Activated naive CD4-positive, alpha-beta T cell treated with anti-CD3 and anti-CD28 coated beads for 36 hours (primary cell): ENCODE results near the gene CAMKV. TPM values are rescaled to one million over a fixed set of nuclear protein-coding genes. Genes with fewer than 3 reads are reported as not detected.

Experiments
- CTCF ChIA-PET: fragments of 350-600 bp; sonication (Branson Sonifier 250); formaldehyde crosslinking; loops from one replicate; lab custom pipeline; 2021; ENCODE audit warnings: antibody characterized with exemption; lab: Charles Lee
- DNase-seq: peaks from one replicate; pipeline ENCODE4 v3.0.0-alpha.2; 2020
- H3K27ac Mint-ChIP-seq: one replicate; pipeline ENCODE4 v1.8.0; 2021; ENCODE audit warnings: mild to moderate bottlenecking, mixed read lengths
- H3K27me3 Mint-ChIP-seq: one replicate; pipeline ENCODE4 v1.8.0; 2021; ENCODE audit warnings: low read depth, mixed read lengths
- H3K36me3 Mint-ChIP-seq: one replicate; pipeline ENCODE4 v1.8.0; 2021; ENCODE audit warnings: low read depth, mixed read lengths
- H3K4me1 Mint-ChIP-seq: one replicate; pipeline ENCODE4 v1.8.0; 2021; ENCODE audit warnings: low read depth, mixed read lengths
- H3K4me3 Mint-ChIP-seq: one replicate; pipeline ENCODE4 v1.8.0; 2021; ENCODE audit warnings: mild to moderate bottlenecking, moderate library complexity, mixed read lengths
- H3K9me3 Mint-ChIP-seq: one replicate; pipeline ENCODE4 v1.8.0; 2021; ENCODE audit warnings: mixed read lengths
- intact Hi-C: fragments of 100-400 bp; cut with micrococcal nuclease; formaldehyde crosslinking; loops from one replicate; pipeline ENCODE4 v1.15.1; 2023
- total RNA-seq, 2 experiments: library from RNA; stranded (reverse); gene quantifications; one replicate each; pipeline ENCODE4 v1.2.3, GENCODE V29; 2021

The CAMKV gene
- total RNA-seq, 2 experiments from 2014 or later = 0.69 to 0.86 TPM

GRCh38 chr3:49903451-49904424 is 34.0 kb upstream of the CAMKV start, which contains the start of gene MST1R:
Gene MST1R, minus strand, starts transcription at chr3:49903873. Its CDS starts 264 bp downstream, at chr3:49903609.
- Mint-ChIP-seq H3K4me3 (peak within 1 kb of the TSS; percentile 78), H3K27me3 (no peaks in the 10 kb centered on the region), H3K36me3 (no peaks in the 10 kb centered on the region), H3K27ac (peak within 1 kb of the TSS; percentile 56), H3K9me3 (no peaks in the 10 kb centered on the region), H3K4me1 (peaks cover 27% of the 10 kb centered on the region)
- intact Hi-C loops = loop anchor here (1.0 to 2.0 kb wide), 3 partner anchors 37 to 185 kb away; partner anchors contain the start of genes AMIGO3 and RBM6
- peak; percentile 90 for DNase-seq
- CTCF ChIA-PET = interaction anchor here (0.5 to 1.7 kb wide), 2 partner anchors 12 to 51 kb away, joined by 3 to 6 read pairs; no protein-coding TSS in a partner anchor

GRCh38 chr3:49902511-49903345 is 33.0 kb upstream of the CAMKV start:
- Mint-ChIP-seq H3K4me3 (no peak overlapping the region), H3K4me1 (peaks cover 27% of the 10 kb centered on the region), H3K27me3 (no peaks in the 10 kb centered on the region), H3K36me3 (no peaks in the 10 kb centered on the region), H3K9me3 (no peaks in the 10 kb centered on the region), H3K27ac (no peak overlapping the region)
- no peak for DNase-seq
- CTCF ChIA-PET = interaction anchor here (0.5 to 1.5 kb wide), 3 partner anchors 63 to 343 kb away, joined by 3 to 7 read pairs (median 6); partner anchors contain the start of gene INKA1
- intact Hi-C loops = loop anchor here (1.0 kb wide), 1 partner anchor 38 kb away; the partner anchor contains the start of gene RBM6

- no peak overlapping the region for H3K27ac Mint-ChIP-seq
Measured at GRCh38 chr3:49901366-49902339, 31.9 kb upstream of the CAMKV start.

GRCh38 chr3:49900491-49901153 is 30.9 kb upstream of the CAMKV start:
- Mint-ChIP-seq H3K9me3 (no peaks in the 10 kb centered on the region), H3K27ac (no peak overlapping the region), H3K4me3 (no peak overlapping the region), H3K4me1 (peaks cover 14% of the 10 kb centered on the region), H3K36me3 (no peaks in the 10 kb centered on the region), H3K27me3 (no peaks in the 10 kb centered on the region)
- DNase-seq = no peak
- CTCF ChIA-PET = interaction anchor here (0.9 to 1.2 kb wide), 3 partner anchors 9 to 98 kb away, joined by 3 to 4 read pairs (median 3); no protein-coding TSS in a partner anchor
- intact Hi-C loops = no loop called here

More at GRCh38 chr3:49901366-49902339, 31.9 kb upstream of the CAMKV start:
- Mint-ChIP-seq H3K4me1 (peaks cover 24% of the 10 kb centered on the region), H3K27me3 (no peaks in the 10 kb centered on the region), H3K9me3 (no peaks in the 10 kb centered on the region), H3K36me3 (no peaks in the 10 kb centered on the region), H3K4me3 (no peak overlapping the region)
- intact Hi-C loops = no loop called here
- DNase-seq = no peak
- CTCF ChIA-PET = interaction anchor here (0.5 to 1.5 kb wide), 3 partner anchors 62 to 342 kb away, joined by 3 to 7 read pairs (median 6); partner anchors contain the start of gene INKA1

GRCh38 chr3:49899815-49900214 is 30.1 kb upstream of the CAMKV start:
- H3K9me3 Mint-ChIP-seq = no peaks in the 10 kb centered on the region
- H3K4me1 Mint-ChIP-seq = peaks cover 7% of the 10 kb centered on the region
- no peaks in the 10 kb centered on the region for H3K36me3 Mint-ChIP-seq
- H3K27ac Mint-ChIP-seq = no peak overlapping the region
- H3K27me3 Mint-ChIP-seq = no peaks in the 10 kb centered on the region
- H3K4me3 Mint-ChIP-seq = no peak overlapping the region
- DNase-seq = peak; percentile 22
- intact Hi-C loops = no loop called here
- CTCF ChIA-PET = interaction anchor here (0.6 to 1.2 kb wide), 4 partner anchors 10 to 99 kb away, joined by 3 read pairs; no protein-coding TSS in a partner anchor

GRCh38 chr3:49898991-49899390 is 29.3 kb upstream of the CAMKV start:
- Mint-ChIP-seq H3K36me3 (no peaks in the 10 kb centered on the region), H3K27me3 (no peaks in the 10 kb centered on the region), H3K4me1 (peaks cover 4% of the 10 kb centered on the region), H3K9me3 (no peaks in the 10 kb centered on the region), H3K27ac (no peak overlapping the region), H3K4me3 (no peak overlapping the region)
- no peak for DNase-seq
- CTCF ChIA-PET = interaction anchor here (0.7 kb wide), 1 partner anchor 11 kb away, joined by 3 read pairs; no protein-coding TSS in a partner anchor
- intact Hi-C loops = no loop called here

- H3K4me3 Mint-ChIP-seq = no peak overlapping the region
- H3K27me3 Mint-ChIP-seq = no peaks in the 10 kb centered on the region
- peaks cover under 1% of the 10 kb centered on the region for H3K4me1 Mint-ChIP-seq
- CTCF ChIA-PET = no interaction called here
- intact Hi-C loops = no loop called here
- DNase-seq = no peak
- no peaks in the 10 kb centered on the region for H3K36me3 Mint-ChIP-seq
- no peak overlapping the region for H3K27ac Mint-ChIP-seq
- H3K9me3 Mint-ChIP-seq = no peaks in the 10 kb centered on the region
Measured at GRCh38 chr3:49896345-49896744, 26.6 kb upstream of the CAMKV start.

GRCh38 chr3:49895791-49896190 is 26.1 kb upstream of the CAMKV start:
- intact Hi-C loops = no loop called here
- H3K27me3 Mint-ChIP-seq = no peaks in the 10 kb centered on the region
- no peak overlapping the region for H3K27ac Mint-ChIP-seq
- H3K9me3 Mint-ChIP-seq = no peaks in the 10 kb centered on the region
- H3K36me3 Mint-ChIP-seq = no peaks in the 10 kb centered on the region
- no peak overlapping the region for H3K4me3 Mint-ChIP-seq
- H3K4me1 Mint-ChIP-seq = no peaks in the 10 kb centered on the region
- no peak for DNase-seq
- CTCF ChIA-PET = no interaction called here

GRCh38 chr3:49889296-49889695 is 19.6 kb upstream of the CAMKV start:
- no peaks in the 10 kb centered on the region for H3K9me3 Mint-ChIP-seq
- no peaks in the 10 kb centered on the region for H3K4me1 Mint-ChIP-seq
- H3K36me3 Mint-ChIP-seq = no peaks in the 10 kb centered on the region
- no peak overlapping the region for H3K4me3 Mint-ChIP-seq
- H3K27ac Mint-ChIP-seq = no peak overlapping the region
- CTCF ChIA-PET = no interaction called here
- intact Hi-C loops = no loop called here
- DNase-seq = no peak
- no peaks in the 10 kb centered on the region for H3K27me3 Mint-ChIP-seq

GRCh38 chr3:49886922-49887265 is 17.2 kb upstream of the CAMKV start:
- no peaks in the 10 kb centered on the region for H3K4me1 Mint-ChIP-seq
- CTCF ChIA-PET = no interaction called here
- H3K27me3 Mint-ChIP-seq = no peaks in the 10 kb centered on the region

GRCh38 chr3:49883998-49884397 is 14.3 kb upstream of the CAMKV start:
- Mint-ChIP-seq H3K27me3 (peaks cover 2% of the 10 kb centered on the region), H3K4me1 (no peaks in the 10 kb centered on the region), H3K36me3 (no peaks in the 10 kb centered on the region), H3K4me3 (no peak overlapping the region), H3K27ac (no peak overlapping the region), H3K9me3 (no peaks in the 10 kb centered on the region)
- CTCF ChIA-PET = interaction anchor here (0.8 kb wide), 1 partner anchor 23 kb away, joined by 3 read pairs; no protein-coding TSS in a partner anchor
- DNase-seq = no peak
- intact Hi-C loops = no loop called here

More at GRCh38 chr3:49886922-49887265, 17.2 kb upstream of the CAMKV start:
- no peak for DNase-seq
- Mint-ChIP-seq H3K4me3 (no peak overlapping the region), H3K9me3 (no peaks in the 10 kb centered on the region), H3K36me3 (no peaks in the 10 kb centered on the region), H3K27ac (no peak overlapping the region)
- intact Hi-C loops = no loop called here
